GM12891 (cell line): ENCODE results near the gene PDE6B.

Source experiments
- DNase-seq: peaks from one replicate; pipeline ENCODE4 v3.0.0; 2011; ENCODE audit warnings: low spot score; ENCODE audit not compliant: insufficient read length
- FAIRE-seq: peaks from 2 replicates; lab custom pipeline; 2011; peaks lifted over from hg19 to GRCh38; lab: Jason Lieb, UNC
- PAX5 ChIP-seq: IDR thresholded peaks from 2 replicates; pipeline ENCODE4 v1.6.1; 2011; ENCODE audit warnings: low read length, moderate library complexity, mild to moderate bottlenecking; ENCODE audit not compliant: insufficient read depth, severe bottlenecking
- POLR2A ChIP-seq: IDR thresholded peaks from 2 replicates; pipeline ENCODE4 v1.6.1; 2011; ENCODE audit warnings: low read depth, low read length, control low read depth
- POLR2AphosphoS5 ChIP-seq: IDR thresholded peaks from 2 replicates; pipeline ENCODE4 v1.6.1; 2011; ENCODE audit warnings: low read depth, low read length, control low read depth
- POU2F2 ChIP-seq: IDR thresholded peaks from 2 replicates; pipeline ENCODE4 v1.6.1; 2011; ENCODE audit warnings: low read depth, mild to moderate bottlenecking, control low read depth, low read length, moderate library complexity
- SPI1 ChIP-seq: IDR thresholded peaks from 2 replicates; pipeline ENCODE4 v1.6.1; 2011; ENCODE audit warnings: low read depth, low read length, control low read depth
- TAF1 ChIP-seq: IDR thresholded peaks from 2 replicates; pipeline ENCODE4 v1.6.1; 2011; ENCODE audit warnings: low read depth, low read length, control low read depth

The PDE6B gene

GRCh38 chr4:710916-711315 is 85.5 kb downstream of the PDE6B start:
- no peak for TF ChIP-seq POLR2AphosphoS5
- no peak for TF ChIP-seq PAX5
- FAIRE-seq (no peak), DNase-seq (no peak)

GRCh38 chr4:712093-712492 is 86.7 kb downstream of the PDE6B start:
- DNase-seq (no peak), FAIRE-seq (no peak)
- TF ChIP-seq PAX5 (no peak), POU2F2 (no peak), POLR2A (no peak), SPI1 (no peak), TAF1 (no peak), POLR2AphosphoS5 (no peak)

- no peak for FAIRE-seq
Measured at GRCh38 chr4:712916-713632, 87.7 kb downstream of the PDE6B start.

GRCh38 chr4:714087-714486 is 88.7 kb downstream of the PDE6B start:
- no peak for DNase-seq
- no peak for TF ChIP-seq SPI1
- no peak for TF ChIP-seq POLR2A
- TF ChIP-seq PAX5: no peak
- no peak for TF ChIP-seq POLR2AphosphoS5
- TF ChIP-seq TAF1: no peak
- no peak for TF ChIP-seq POU2F2
- no peak for FAIRE-seq

More at GRCh38 chr4:712916-713632, 87.7 kb downstream of the PDE6B start:
- TF ChIP-seq PAX5 (no peak), TAF1 (no peak), SPI1 (no peak), POU2F2 (no peak)
- no peak for DNase-seq

GRCh38 chr4:717601-718320 is 92.4 kb downstream of the PDE6B start:
- no peak for FAIRE-seq
- no peak for DNase-seq
- no peak for TF ChIP-seq PAX5
- no peak for TF ChIP-seq SPI1
- TF ChIP-seq POLR2AphosphoS5: no peak
- TF ChIP-seq TAF1: no peak
- TF ChIP-seq POLR2A: no peak
- TF ChIP-seq POU2F2: no peak

GRCh38 chr4:718460-718859 is 93.1 kb downstream of the PDE6B start:
- FAIRE-seq (no peak), DNase-seq (no peak)
- TF ChIP-seq PAX5 (no peak), POU2F2 (no peak)
